ENCODE measurements around the gene VSX2. TPM values are rescaled to one million over a fixed set of nuclear protein-coding genes. Genes with fewer than 3 reads are reported as not detected.

VSX2 gene
- total RNA-seq, 1 donor from 2014 or later: not detected

GRCh38 chr14:74278080-74278479 lies 38.8 kb downstream of the VSX2 start:
- TF ChIP-seq, protein P1, sequence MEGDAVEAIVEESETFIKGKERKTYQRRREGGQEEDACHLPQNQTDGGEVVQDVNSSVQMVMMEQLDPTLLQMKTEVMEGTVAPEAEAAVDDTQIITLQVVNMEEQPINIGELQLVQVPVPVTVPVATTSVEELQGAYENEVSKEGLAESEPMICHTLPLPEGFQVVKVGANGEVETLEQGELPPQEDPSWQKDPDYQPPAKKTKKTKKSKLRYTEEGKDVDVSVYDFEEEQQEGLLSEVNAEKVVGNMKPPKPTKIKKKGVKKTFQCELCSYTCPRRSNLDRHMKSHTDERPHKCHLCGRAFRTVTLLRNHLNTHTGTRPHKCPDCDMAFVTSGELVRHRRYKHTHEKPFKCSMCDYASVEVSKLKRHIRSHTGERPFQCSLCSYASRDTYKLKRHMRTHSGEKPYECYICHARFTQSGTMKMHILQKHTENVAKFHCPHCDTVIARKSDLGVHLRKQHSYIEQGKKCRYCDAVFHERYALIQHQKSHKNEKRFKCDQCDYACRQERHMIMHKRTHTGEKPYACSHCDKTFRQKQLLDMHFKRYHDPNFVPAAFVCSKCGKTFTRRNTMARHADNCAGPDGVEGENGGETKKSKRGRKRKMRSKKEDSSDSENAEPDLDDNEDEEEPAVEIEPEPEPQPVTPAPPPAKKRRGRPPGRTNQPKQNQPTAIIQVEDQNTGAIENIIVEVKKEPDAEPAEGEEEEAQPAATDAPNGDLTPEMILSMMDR (IDR thresholded peaks at IDR 0.05): no peak
- no peak for DNase-seq (ENCODE audit: low spot score)
- no peak overlapping the region for H3K27ac Mint-ChIP-seq (ENCODE audit: unreplicated experiment)
- H3K36me3 Mint-ChIP-seq (ENCODE audit: low read depth): peaks cover 17% of the 10 kb centered on the region
- peaks cover 7% of the 10 kb centered on the region for H3K4me1 Mint-ChIP-seq (ENCODE audit: low read depth)
- no peak overlapping the region for H3K4me3 Mint-ChIP-seq (ENCODE audit: unreplicated experiment)
- H3K9me3 Mint-ChIP-seq (ENCODE audit: low read depth): peaks cover 18% of the 10 kb centered on the region
- no peaks in the 10 kb centered on the region for H3K27me3 Mint-ChIP-seq (ENCODE audit: low read depth)

DNA sequence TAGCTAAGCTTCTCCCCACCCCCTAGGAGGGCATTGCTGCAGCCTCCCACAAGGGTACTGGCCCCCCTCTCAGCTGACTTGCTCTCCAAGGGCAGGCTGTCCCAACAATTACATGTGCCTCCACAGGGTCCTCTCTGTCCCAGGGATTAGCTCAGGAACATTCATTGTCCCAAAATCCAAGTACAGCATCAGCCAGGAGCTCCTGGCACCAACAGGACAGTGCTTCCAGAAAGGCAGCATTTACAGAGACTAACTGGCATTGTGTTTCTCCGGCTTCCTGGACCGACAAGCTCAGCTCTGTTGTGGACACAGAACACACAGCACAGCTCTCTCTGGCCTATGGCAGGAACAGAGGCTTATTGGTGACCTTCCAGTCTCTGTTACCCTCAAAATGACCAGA lies 41.8 kb downstream of the VSX2 start:
- H3K27ac Mint-ChIP-seq (ENCODE audit: unreplicated experiment): no peak overlapping the region

GRCh38 chr14:74286736-74287135 lies 47.5 kb downstream of the VSX2 start:
- no peak overlapping the region for H3K27ac Mint-ChIP-seq (ENCODE audit: unreplicated experiment)
- TF ChIP-seq, protein P1 (IDR thresholded peaks at IDR 0.05): no peak
- peaks cover 37% of the 10 kb centered on the region for H3K36me3 Mint-ChIP-seq (ENCODE audit: low read depth)
- no peak for DNase-seq (ENCODE audit: low spot score)
- H3K27me3 Mint-ChIP-seq (ENCODE audit: low read depth): no peaks in the 10 kb centered on the region
- no peaks in the 10 kb centered on the region for H3K9me3 Mint-ChIP-seq (ENCODE audit: low read depth)
- H3K4me1 Mint-ChIP-seq (ENCODE audit: low read depth): no peaks in the 10 kb centered on the region
- no peak overlapping the region for H3K4me3 Mint-ChIP-seq (ENCODE audit: unreplicated experiment)

More for the DNA sequence above, 41.8 kb downstream of the VSX2 start:
- Mint-ChIP-seq H3K4me1 (ENCODE audit: low read depth) (no peaks in the 10 kb centered on the region), H3K27me3 (ENCODE audit: low read depth) (no peaks in the 10 kb centered on the region), H3K4me3 (ENCODE audit: unreplicated experiment) (no peak overlapping the region), H3K9me3 (ENCODE audit: low read depth) (peaks cover 18% of the 10 kb centered on the region), H3K36me3 (ENCODE audit: low read depth) (peaks cover 32% of the 10 kb centered on the region)
- TF ChIP-seq, protein P1 (IDR thresholded peaks at IDR 0.05): no peak
- no peak for DNase-seq (ENCODE audit: low spot score)

- H3K4me3 Mint-ChIP-seq (ENCODE audit: unreplicated experiment): no peak overlapping the region
- H3K27ac Mint-ChIP-seq (ENCODE audit: unreplicated experiment): no peak overlapping the region
- H3K9me3 Mint-ChIP-seq (ENCODE audit: low read depth): no peaks in the 10 kb centered on the region
- TF ChIP-seq, protein P1 (IDR thresholded peaks at IDR 0.05): no peak
- no peaks in the 10 kb centered on the region for H3K4me1 Mint-ChIP-seq (ENCODE audit: low read depth)
- H3K36me3 Mint-ChIP-seq (ENCODE audit: low read depth): peaks cover 30% of the 10 kb centered on the region
- H3K27me3 Mint-ChIP-seq (ENCODE audit: low read depth): no peaks in the 10 kb centered on the region
- no peak for DNase-seq (ENCODE audit: low spot score)
These were observed 50.6 kb downstream of the VSX2 start for GRCh38 chr14:74289801-74290200.

- TF ChIP-seq, protein P1 (IDR thresholded peaks at IDR 0.05): peak; percentile 73
- Mint-ChIP-seq H3K4me3 (ENCODE audit: unreplicated experiment) (no peak overlapping the region), H3K27me3 (ENCODE audit: low read depth) (no peaks in the 10 kb centered on the region), H3K4me1 (ENCODE audit: low read depth) (no peaks in the 10 kb centered on the region), H3K9me3 (ENCODE audit: low read depth) (no peaks in the 10 kb centered on the region), H3K27ac (ENCODE audit: unreplicated experiment) (no peak overlapping the region), H3K36me3 (ENCODE audit: low read depth) (peaks cover 30% of the 10 kb centered on the region)
- DNase-seq (ENCODE audit: low spot score): no peak
These were observed 51.2 kb downstream of the VSX2 start for GRCh38 chr14:74290415-74290814.

All from chondrocyte (in vitro differentiated cells).